HepG2 (cell line): ENCODE data around the gene ZFP36. TPM values are rescaled to one million over a fixed set of nuclear protein-coding genes. Genes with fewer than 3 reads are reported as not detected.

Source experiments
- AHR ChIP-seq: IDR thresholded peaks from 2 replicates; pipeline ENCODE4 v1.6.1; 2018; ENCODE audit warnings: missing genetic modification reagents, missing compliant biosample characterization
- BCLAF1 ChIP-seq: fragments of 450-650 bp; IDR thresholded peaks from 2 replicates; pipeline ENCODE4 v1.6.1; 2017; ENCODE audit warnings: mild to moderate bottlenecking
- E2F5 ChIP-seq: sonication (generic); formaldehyde crosslinking; conservative IDR thresholded peaks from 2 replicates; pipeline ENCODE4 v1.4.0; 2020; ENCODE audit warnings: missing genetic modification reagents
- EP300 ChIP-seq, 3 experiments: sonication (generic) in 1 of 3; formaldehyde crosslinking in 1 of 3; IDR thresholded peaks; 2 replicates each; pipeline versions ENCODE4 v1.5.1 to v1.6.1; 2011 to 2020; ENCODE audit warnings: low read depth in 2 of 3, low read length in 2 of 3, borderline replicate concordance in 1 of 3, improper control_type of control experiment in 1 of 3, mild to moderate bottlenecking in 1 of 3, missing genetic modification reagents in 1 of 3, moderate library complexity in 1 of 3
- MED1 ChIP-seq: sonication (generic); formaldehyde crosslinking; IDR thresholded peaks from 2 replicates; pipeline ENCODE4 v1.4.0; 2020; ENCODE audit warnings: missing genetic modification reagents
- MIXL1 ChIP-seq: IDR thresholded peaks from 2 replicates; pipeline ENCODE4 v1.6.1; 2016
- MNT ChIP-seq: fragments of 450-650 bp; IDR thresholded peaks from 2 replicates; pipeline ENCODE4 v1.6.1; 2016
- MZF1 ChIP-seq: sonication (generic); formaldehyde crosslinking; IDR thresholded peaks from 2 replicates; pipeline ENCODE4 v1.8.1; 2023; ENCODE audit warnings: mild to moderate bottlenecking, missing genetic modification reagents, borderline replicate concordance
- NFRKB ChIP-seq: fragments of 450-650 bp; IDR thresholded peaks from 2 replicates; pipeline ENCODE4 v1.6.1; 2017
- PHF21A ChIP-seq: sonication (generic); formaldehyde crosslinking; IDR thresholded peaks from 2 replicates; pipeline ENCODE4 v1.5.0; 2020; ENCODE audit warnings: mild to moderate bottlenecking, missing genetic modification reagents
- POLR2AphosphoS5 ChIP-seq: IDR thresholded peaks from 2 replicates; pipeline ENCODE4 v1.6.1; 2012; ENCODE audit warnings: low read depth, low read length
- TCF12 ChIP-seq, 2 experiments: fragments of 450-650 bp in 1 of 2; sonication (generic) in 1 of 2; formaldehyde crosslinking in 1 of 2; IDR thresholded peaks; 2 replicates each; pipeline versions ENCODE4 v1.6.1 to v1.8.0; 2017 to 2022; ENCODE audit warnings: antibody characterized with exemption in 1 of 2, mild to moderate bottlenecking in 1 of 2, missing genetic modification reagents in 1 of 2, moderate library complexity in 1 of 2
- THAP7 ChIP-seq: sonication (generic); formaldehyde crosslinking; IDR thresholded peaks from 2 replicates; pipeline ENCODE4 v1.8.1; 2023; ENCODE audit warnings: mild to moderate bottlenecking, missing genetic modification reagents
- ZHX2 ChIP-seq, 2 experiments: sonication (generic) in 1 of 2; formaldehyde crosslinking in 1 of 2; IDR thresholded peaks; 2 replicates each; pipeline versions ENCODE4 v1.6.1 to v1.9.0; 2014 to 2022; ENCODE audit warnings: antibody characterized with exemption in 1 of 2, borderline replicate concordance in 1 of 2, inconsistent platforms in 1 of 2, low read depth in 1 of 2, missing genetic modification reagents in 1 of 2
- ZNF20 ChIP-seq: sonication (generic); formaldehyde crosslinking; IDR thresholded peaks from 2 replicates; pipeline ENCODE4 v1.4.0; 2020; ENCODE audit warnings: mild to moderate bottlenecking, moderate library complexity, missing genetic modification reagents
- polyA plus RNA-seq, 8 experiments: library from polyadenylated mRNA; depleted of rRNA in 3 of 8; stranded (reverse) in 7 of 8; unstranded in 1 of 8; fragments of >200 nt; fragmentation: Illumina TruSeq in 4 of 8; extraction: Trizol in 4 of 8; gene quantifications; 2 replicates each; pipeline versions ENCODE4 v1.2.1 to v1.2.3, GENCODE V29; 2011 to 2016; ENCODE audit warnings: low read depth in 4 of 8, missing spikeins in 1 of 8, mixed read lengths in 1 of 8; ENCODE audit not compliant: insufficient read depth in 1 of 8
- total RNA-seq, 5 experiments: library from RNA; depleted of rRNA; stranded (reverse); fragments of >200 nt; fragmentation: Illumina TruSeq; extraction: Trizol; gene quantifications; 2 replicates each; pipeline ENCODE4 v1.2.3, GENCODE V29; 2016; ENCODE audit warnings: low read depth in 1 of 5

Gene ZFP36
- total and polyA plus RNA-seq, 2 of the 13 experiments (the other 11 are each of a cell fraction or from before 2014, with no cell fraction given): 1.4 to 1.7 TPM

GRCh38 chr19:39401549-39402345, 4.9 kb upstream of the ZFP36 start (continued):
- TF ChIP-seq ZNF20 (CRISPR knock-in tag) (peak; percentile 76; the same call in 1 of the 2 replicates), EP300 (IDR thresholded peaks at IDR 0.05; ENCODE audit: low read depth in 2 of 2, low read length in 2 of 2) (peak in 1 of 2 experiments; percentile 70; a peak in 2 of 4 replicates), EP300 (CRISPR knock-in tag; IDR thresholded peaks at IDR 0.05; ENCODE audit: borderline replicate concordance) (peak; percentile 63), E2F5 (CRISPR knock-in tag) (no peak), MNT (peak; percentile 40), AHR (peak; percentile 71; the same call in 1 of the 2 replicates), MED1 (CRISPR knock-in tag) (peak; percentile 90), NFRKB (no peak), BCLAF1 (no peak), PHF21A (CRISPR knock-in tag) (peak; percentile 92), ZHX2 (IDR thresholded peaks at IDR 0.05; ENCODE audit: low read depth) (peak; percentile 82), ZHX2 (CRISPR knock-in tag; IDR thresholded peaks at IDR 0.05; ENCODE audit: borderline replicate concordance) (no peak), POLR2AphosphoS5 (peak; percentile 98), TCF12 (IDR thresholded peaks at IDR 0.05) (no peak), TCF12 (CRISPR knock-in tag; IDR thresholded peaks at IDR 0.05) (no peak), THAP7 (CRISPR knock-in tag) (0 out of 2 replicates have a peak, but pooled peaks have one; percentile 74), MIXL1 (no peak; the same call in 1 of the 2 replicates), MZF1 (CRISPR knock-in tag) (no peak)
